Endothelial cell (in vitro differentiated cells): ENCODE results near the gene GAA. TPM values are rescaled to one million over a fixed set of nuclear protein-coding genes. Genes with fewer than 3 reads are reported as not detected.

ENCODE experiments used
- DNase-seq: peaks from one replicate; pipeline ENCODE4 v3.0.0; 2021; ENCODE audit warnings: low spot score
- H3K27ac Mint-ChIP-seq: one replicate; pipeline ENCODE4 v1.8.0; 2021; ENCODE audit warnings: mixed read lengths, inconsistent platforms; ENCODE audit not compliant: unreplicated experiment
- H3K27me3 Mint-ChIP-seq: one replicate; pipeline ENCODE4 v1.8.0; 2021; ENCODE audit warnings: mild to moderate bottlenecking, moderate library complexity, mixed read lengths, inconsistent platforms; ENCODE audit not compliant: unreplicated experiment
- H3K36me3 Mint-ChIP-seq: one replicate; pipeline ENCODE4 v1.8.0; 2021; ENCODE audit warnings: mild to moderate bottlenecking, low read depth, mixed read lengths, inconsistent platforms; ENCODE audit not compliant: unreplicated experiment
- H3K4me1 Mint-ChIP-seq: one replicate; pipeline ENCODE4 v1.8.0; 2021; ENCODE audit warnings: mild to moderate bottlenecking, mixed read lengths, inconsistent platforms; ENCODE audit not compliant: unreplicated experiment
- H3K4me3 Mint-ChIP-seq: one replicate; pipeline ENCODE4 v1.8.0; 2021; ENCODE audit warnings: mild to moderate bottlenecking, mixed read lengths, inconsistent platforms; ENCODE audit not compliant: unreplicated experiment
- H3K9me3 Mint-ChIP-seq: one replicate; pipeline ENCODE4 v1.8.0; 2021; ENCODE audit warnings: mixed read lengths, inconsistent platforms; ENCODE audit not compliant: unreplicated experiment
- CTCF ChIP-seq: fragments of 200-600 bp; sonication (generic); IDR thresholded peaks from one replicate; pipeline ENCODE4 v1.5.0; 2021; ENCODE audit warnings: antibody characterized with exemption; ENCODE audit not compliant: unreplicated experiment
- total RNA-seq: library from RNA; stranded (reverse); fragmentation: NEBNext Ultra II Directional; extraction: Animal tissue kit (Norgen Biotek cat#: 25700); gene quantifications from one replicate; pipeline ENCODE4 v1.2.1, GENCODE V29; 2021; ENCODE audit not compliant: unreplicated experiment

Gene GAA
- total RNA-seq, 1 donor from 2014 or later, result 93.0 TPM

- H3K27ac Mint-ChIP-seq, result no peak overlapping the region
- no peak for DNase-seq
- TF ChIP-seq CTCF, result no peak
Measured at GRCh38 chr17:80071116-80071841, 30.1 kb upstream of the GAA start.

GRCh38 chr17:80072410-80072809, 29.0 kb upstream of the GAA start:
- Mint-ChIP-seq H3K27me3 (peaks cover 3% of the 10 kb centered on the region), H3K4me3 (no peak overlapping the region), H3K36me3 (no peaks in the 10 kb centered on the region), H3K4me1 (peaks cover 7% of the 10 kb centered on the region), H3K27ac (no peak overlapping the region), H3K9me3 (no peaks in the 10 kb centered on the region)
- DNase-seq, result no peak
- no peak for TF ChIP-seq CTCF

More at GRCh38 chr17:80071116-80071841, 30.1 kb upstream of the GAA start:
- H3K9me3 Mint-ChIP-seq, result no peaks in the 10 kb centered on the region
- H3K36me3 Mint-ChIP-seq, result no peaks in the 10 kb centered on the region
- peaks cover 3% of the 10 kb centered on the region for H3K27me3 Mint-ChIP-seq
- no peak overlapping the region for H3K4me3 Mint-ChIP-seq
- H3K4me1 Mint-ChIP-seq, result peaks cover 7% of the 10 kb centered on the region

DNA sequence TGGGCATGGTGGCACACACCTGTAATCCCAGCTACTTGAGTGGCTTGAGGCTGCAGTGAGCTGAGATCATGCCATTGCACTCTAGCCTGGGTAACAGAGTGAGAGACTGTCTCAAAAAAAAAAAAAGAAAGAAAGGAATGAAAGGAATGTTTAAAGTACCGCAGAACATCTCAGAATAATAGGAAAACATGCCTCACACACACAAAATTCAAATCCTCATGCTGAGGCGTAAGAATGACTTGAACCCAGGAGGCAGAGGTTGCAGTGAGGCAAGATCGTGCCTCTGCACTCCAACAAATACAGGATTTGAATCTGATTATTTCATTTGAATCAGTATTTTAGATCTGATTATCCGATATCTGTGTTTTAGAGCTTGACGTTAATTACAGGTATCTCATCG, 21.3 kb upstream of the GAA start:
- Mint-ChIP-seq H3K4me3 (no peak overlapping the region), H3K27ac (no peak overlapping the region), H3K4me1 (peaks cover 9% of the 10 kb centered on the region), H3K36me3 (no peaks in the 10 kb centered on the region), H3K9me3 (no peaks in the 10 kb centered on the region), H3K27me3 (peaks cover 1% of the 10 kb centered on the region)
- no peak for TF ChIP-seq CTCF
- DNase-seq, result no peak

GRCh38 chr17:80081596-80081995, 19.8 kb upstream of the GAA start:
- Mint-ChIP-seq H3K4me3 (no peak overlapping the region), H3K36me3 (no peaks in the 10 kb centered on the region), H3K27ac (no peak overlapping the region), H3K9me3 (no peaks in the 10 kb centered on the region), H3K27me3 (peaks cover 3% of the 10 kb centered on the region), H3K4me1 (peaks cover 9% of the 10 kb centered on the region)
- no peak for DNase-seq
- TF ChIP-seq CTCF, result no peak

DNA sequence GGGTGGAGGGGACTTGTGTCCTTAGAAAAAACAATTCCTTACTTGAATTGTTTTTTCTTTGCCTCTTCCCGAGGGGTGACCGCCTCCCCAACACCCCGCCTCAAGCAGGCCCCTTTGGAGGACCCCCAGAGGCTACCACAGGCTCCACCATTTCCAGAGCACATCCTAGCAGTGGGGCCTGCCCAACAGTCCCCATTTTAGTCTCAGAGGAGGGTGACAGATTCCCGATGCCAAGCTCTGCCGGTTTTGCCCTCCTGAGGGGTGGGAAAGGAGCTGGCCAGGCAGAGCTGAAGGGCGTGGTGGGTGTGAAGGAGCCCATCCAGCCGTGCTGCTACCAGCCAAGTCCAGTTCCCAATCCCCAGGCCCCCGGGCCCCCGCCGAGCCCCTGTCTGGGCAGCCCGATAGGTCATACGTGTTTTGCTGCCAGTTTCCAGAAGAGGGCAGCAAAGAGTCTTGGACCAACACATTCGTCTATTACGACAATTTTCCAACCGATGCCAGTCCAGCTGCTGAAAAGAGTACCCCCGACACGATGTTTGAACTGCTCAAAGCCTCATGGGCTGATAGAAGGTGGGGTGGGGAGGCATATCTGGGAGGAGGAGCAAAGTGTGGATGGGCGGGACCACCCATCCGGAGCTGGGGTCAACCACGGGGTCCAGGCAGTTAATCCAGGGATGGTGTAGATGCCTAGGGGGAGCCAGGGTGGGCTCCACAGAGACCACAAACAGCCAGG, 18.8 kb upstream of the GAA start:
- Mint-ChIP-seq H3K4me1 (peaks cover 9% of the 10 kb centered on the region), H3K36me3 (no peaks in the 10 kb centered on the region), H3K9me3 (no peaks in the 10 kb centered on the region), H3K27ac (no peak overlapping the region), H3K4me3 (no peak overlapping the region), H3K27me3 (peaks cover 3% of the 10 kb centered on the region)
- peak; percentile 75 for DNase-seq
- peak; percentile 71 for TF ChIP-seq CTCF
